Pons (tissue), 1 donor: ENCODE measurements around the gene NRG4.
"Not testable (repeated sequence)": the region's sequence is repeated elsewhere in the genome, so short reads cannot be mapped to it uniquely, and the experiment has no call there.

Source experiments
- DNase-seq: peaks from one replicate; pipeline ENCODE4 v3.0.0-alpha.2; 2016; ENCODE audit warnings: low spot score

The NRG4 gene

DNA sequence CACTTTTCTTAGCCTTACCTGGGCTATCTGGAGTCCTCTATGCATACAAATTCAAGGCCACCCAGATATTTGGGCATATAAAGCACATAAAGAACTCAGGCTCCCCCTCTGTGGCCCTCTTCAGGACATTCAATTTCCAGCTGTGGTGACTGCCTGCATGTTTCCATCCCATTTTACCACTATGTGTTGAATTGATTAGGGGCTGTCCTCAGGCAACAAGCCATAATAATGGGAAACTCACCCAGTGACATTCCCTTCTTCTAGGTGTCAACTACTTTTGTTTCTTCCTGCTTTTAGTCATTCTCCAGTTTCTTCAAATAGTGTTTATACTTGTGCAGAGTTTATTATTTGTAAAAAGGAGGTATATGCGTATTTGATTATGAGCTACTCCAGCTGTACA is 18.0 kb downstream of the NRG4 start:
- DNase-seq: no peak

DNA sequence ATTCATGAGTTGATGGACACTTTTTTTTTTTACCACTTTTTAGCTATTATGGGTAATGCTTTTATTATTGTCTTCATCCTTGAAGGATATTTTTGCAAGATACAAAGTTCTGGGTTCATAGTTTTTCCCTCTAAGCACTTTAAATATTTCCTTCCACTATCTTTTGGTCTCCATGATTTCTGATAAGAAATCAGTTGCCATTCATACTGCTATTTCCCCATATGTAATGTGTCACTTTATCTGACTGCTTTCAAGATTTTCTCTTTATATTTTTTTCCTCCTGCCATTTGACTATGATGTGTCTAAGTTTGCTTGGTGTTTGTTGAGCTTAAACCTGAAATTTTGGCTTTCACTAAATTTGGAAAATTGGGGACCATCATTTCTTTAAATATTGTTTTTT is 19.3 kb downstream of the NRG4 start:
- DNase-seq: no peak

- no peak for DNase-seq
These were observed 22.3 kb downstream of the NRG4 start for GRCh38 chr15:75989875-75990274.

GRCh38 chr15:75989045-75989444 is 23.2 kb downstream of the NRG4 start:
- no peak for DNase-seq

GRCh38 chr15:75985971-75986370 is 26.3 kb downstream of the NRG4 start:
- DNase-seq: no peak

DNA sequence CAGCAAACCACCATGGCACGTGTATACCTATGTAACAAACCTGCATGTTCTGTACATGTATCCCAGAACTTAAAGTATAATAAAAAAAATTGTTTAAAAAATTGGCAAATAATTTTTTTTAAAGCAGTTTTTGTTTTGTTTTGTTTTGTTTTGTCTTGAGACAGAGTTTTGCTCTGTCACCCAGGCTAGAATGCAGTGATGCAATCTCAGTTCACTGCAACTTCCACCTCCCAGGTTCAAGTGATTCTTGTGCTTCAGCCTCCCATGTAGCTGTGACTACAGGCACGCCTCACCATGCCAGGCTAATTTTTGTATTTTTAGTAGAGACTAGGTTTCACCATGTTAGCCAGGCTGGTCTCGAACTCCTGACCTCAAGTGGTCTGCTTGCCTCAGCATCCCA is 27.5 kb downstream of the NRG4 start:
- DNase-seq: not testable (repeated sequence)

DNA sequence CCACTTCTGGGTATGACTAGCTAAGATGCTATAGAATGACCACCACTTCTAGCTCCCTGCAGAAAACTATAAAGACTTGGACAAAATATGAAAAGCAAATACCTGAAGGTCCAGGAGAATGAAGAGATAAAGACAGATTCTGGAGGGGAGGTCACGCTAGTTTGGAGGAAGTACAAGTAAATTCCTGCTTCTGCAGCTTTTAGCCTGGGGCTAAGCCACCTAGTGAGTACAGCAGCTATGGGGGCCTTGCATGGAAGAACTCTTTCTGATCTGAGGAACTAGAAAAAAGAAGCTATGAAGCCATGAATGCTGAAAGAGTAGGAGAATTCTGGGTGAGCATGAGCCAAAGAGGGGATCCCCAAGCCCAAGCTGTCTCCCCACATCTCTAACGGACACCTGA is 29.8 kb downstream of the NRG4 start:
- DNase-seq: no peak

GRCh38 chr15:75981149-75981815 is 30.9 kb downstream of the NRG4 start:
- DNase-seq: no peak

DNA sequence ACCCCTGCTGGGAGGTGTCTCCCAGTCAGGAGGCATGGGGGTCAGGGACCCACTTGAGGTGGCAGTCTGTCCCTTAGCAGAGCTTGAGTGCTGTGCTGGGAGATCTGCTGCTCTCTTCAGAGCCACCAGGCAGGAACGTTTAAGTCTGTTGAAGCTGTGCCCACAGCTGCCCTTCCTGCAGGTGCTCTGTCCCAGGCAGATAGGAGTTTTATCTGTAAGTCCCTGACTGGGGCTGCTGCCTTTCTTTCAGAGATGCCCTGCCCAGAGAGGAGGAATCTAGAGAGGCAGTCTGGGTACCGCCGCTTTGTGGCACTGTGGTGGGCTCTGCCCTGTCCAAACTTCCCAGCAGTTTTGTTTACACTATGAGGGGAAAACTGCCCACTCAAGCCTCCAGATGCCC is 35.5 kb downstream of the NRG4 start:
- DNase-seq: not testable (repeated sequence)

DNA sequence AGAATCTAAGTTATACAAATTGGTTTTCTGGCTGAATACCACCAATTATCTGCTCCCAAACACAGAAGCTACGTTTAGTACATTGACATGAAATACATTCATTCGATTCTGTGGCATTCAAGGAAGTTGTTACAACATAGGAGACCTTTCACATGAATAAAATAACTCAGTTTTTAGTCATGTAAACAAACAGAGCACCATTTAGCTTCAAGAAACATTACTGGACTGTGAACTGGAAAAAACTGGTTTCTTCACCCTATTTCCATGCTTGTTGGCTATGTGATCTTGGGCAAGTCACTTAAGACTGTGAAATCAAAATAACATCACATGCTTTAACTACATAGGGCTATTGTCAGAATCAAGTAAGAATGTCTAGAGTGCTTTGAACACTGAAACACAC is 46.2 kb downstream of the NRG4 start:
- DNase-seq: no peak

GRCh38 chr15:75961331-75961730 is 50.9 kb downstream of the NRG4 start:
- no peak for DNase-seq

- DNase-seq: no peak
These were observed 56.5 kb downstream of the NRG4 start for GRCh38 chr15:75955720-75956119.

DNA sequence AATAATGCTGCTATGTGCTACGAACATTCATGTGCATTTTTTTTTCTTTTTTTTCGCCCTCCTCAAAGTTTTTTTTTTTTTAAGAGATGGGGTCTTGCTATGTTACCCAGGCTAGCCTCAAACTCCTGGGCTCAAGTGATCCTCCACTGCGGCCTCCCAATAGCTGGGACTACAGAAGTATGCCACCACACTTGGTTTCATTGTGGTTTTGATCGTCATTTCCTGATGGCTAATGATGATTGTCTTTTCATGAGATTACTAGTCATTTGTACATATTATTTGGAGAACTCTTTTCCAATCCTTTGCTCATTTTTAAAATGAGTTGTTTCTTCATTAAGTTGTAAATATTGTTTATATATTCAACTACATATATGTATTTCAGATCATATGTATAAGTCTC is 59.7 kb downstream of the NRG4 start:
- DNase-seq: no peak

DNA sequence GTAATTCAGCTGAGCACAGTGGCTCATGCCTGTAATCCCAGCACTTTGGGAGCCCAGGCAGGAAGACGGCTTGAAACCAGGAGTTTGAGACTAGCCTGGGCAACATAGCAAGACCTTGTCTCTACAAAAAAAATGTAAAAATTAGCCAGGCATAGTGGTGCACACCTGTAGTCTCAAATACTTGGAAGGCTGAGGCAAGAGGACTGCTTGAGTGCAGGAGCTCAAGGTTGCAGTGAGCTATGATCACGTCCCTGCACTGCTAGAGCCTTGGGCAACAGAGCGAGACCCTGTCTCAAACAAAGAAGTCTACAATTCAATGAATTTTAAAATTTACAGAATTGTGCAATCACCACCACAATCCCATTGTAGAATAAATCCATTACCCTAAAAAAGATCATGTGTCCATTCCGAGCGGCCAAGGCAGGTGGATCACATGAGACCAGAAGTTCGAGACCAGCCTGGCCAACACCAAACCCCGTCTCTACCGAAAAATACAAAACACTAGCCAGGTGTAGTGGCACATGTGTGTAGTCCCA is 63.4 kb downstream of the NRG4 start:
- DNase-seq: no peak

GRCh38 chr15:75947092-75947491 is 65.1 kb downstream of the NRG4 start:
- no peak for DNase-seq

DNA sequence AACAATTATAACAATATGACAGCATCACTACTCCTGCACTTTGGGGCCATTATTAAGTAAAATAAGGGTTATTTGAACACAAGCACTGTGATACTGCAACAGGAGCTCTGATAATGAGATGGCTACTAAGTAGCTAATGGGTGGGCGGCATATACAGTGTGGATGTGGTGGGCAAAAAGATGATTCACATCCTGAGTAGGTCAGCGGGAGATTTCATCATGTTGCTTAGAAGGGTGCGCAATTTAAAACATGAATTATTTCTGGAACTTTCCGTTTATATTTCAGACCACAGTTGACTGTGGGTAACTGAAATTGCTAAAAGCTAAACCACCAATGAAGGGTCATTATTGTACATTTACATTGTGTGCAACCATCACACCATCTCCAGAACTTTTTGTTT is 66.3 kb downstream of the NRG4 start:
- no peak for DNase-seq

- no peak for DNase-seq
These were observed 68.5 kb downstream of the NRG4 start for GRCh38 chr15:75943713-75944215.

DNA sequence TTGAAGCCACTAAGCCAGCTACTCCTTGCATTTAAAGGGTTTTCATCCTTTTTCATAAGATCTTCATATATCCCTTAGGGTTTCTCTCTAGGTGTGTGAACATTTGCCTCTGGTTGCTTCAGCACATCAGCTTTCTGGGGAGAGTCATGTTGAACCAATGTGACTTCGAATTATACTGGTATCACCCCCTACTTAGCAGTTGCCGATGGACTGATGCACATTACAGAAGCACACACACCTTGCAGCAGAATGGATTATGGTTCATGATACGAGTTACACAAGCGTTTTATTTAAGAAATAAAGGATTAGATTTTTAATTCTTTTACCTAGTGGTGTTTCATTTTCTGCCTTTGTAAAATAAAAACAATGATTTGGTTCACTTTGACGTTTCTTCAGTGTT is 69.0 kb downstream of the NRG4 start:
- DNase-seq: no peak

GRCh38 chr15:75942464-75942863 is 69.8 kb downstream of the NRG4 start:
- DNase-seq: no peak

DNA sequence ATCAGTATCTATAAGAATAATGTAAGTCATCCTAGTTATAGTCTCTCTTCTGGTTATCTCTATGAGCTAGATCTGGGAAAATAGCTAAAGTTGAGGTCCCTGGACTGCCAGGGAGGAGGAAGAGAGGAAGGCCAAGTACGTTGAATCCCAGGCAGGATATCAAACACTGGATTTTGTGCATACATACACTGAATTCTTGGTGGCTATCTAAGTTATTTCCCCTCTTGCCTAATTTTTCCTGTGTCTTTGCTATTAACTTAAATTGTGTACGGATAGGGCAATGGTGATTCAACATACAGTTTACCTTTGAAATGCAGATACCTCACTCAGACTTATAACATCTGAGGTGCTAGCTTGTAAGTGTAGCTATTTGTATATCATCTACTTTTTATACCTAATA is 81.4 kb downstream of the NRG4 start:
- DNase-seq: no peak

DNA sequence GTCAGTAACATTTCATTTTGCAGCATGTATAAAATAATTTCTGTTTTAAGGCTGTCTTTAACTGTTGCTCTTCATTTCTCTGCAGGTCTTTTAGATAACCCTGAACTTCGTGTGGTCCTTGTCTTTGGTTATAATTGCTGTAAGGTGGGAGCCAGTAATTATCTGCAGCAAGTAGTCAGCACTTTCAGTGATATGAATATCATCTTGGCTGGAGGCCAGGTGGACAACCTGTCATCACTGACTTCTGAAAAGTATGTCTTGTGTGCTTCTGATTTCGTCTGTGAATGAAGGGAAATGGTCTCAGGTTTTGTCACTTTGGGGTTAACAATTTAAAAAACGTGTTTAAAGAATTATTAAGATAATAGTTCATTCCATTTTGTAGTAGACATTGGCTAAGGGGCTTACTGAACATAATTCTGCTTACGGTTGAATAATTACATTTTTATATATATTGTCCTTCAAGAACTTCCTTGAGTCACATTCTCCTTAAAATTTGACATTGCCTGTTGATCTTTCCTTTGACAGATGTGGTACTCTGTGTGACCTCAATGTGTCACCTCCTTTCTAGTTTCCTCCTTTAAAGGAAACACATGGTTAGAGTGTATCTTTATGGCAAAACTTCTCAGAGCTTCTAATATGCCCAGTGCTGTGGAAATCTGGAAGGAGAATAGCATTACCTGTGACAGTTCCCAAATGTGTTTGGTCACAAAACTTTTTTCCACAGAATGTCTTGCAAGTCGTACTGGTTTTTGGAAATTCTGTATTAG is 82.2 kb downstream of the NRG4 start:
- no peak for DNase-seq

DNA sequence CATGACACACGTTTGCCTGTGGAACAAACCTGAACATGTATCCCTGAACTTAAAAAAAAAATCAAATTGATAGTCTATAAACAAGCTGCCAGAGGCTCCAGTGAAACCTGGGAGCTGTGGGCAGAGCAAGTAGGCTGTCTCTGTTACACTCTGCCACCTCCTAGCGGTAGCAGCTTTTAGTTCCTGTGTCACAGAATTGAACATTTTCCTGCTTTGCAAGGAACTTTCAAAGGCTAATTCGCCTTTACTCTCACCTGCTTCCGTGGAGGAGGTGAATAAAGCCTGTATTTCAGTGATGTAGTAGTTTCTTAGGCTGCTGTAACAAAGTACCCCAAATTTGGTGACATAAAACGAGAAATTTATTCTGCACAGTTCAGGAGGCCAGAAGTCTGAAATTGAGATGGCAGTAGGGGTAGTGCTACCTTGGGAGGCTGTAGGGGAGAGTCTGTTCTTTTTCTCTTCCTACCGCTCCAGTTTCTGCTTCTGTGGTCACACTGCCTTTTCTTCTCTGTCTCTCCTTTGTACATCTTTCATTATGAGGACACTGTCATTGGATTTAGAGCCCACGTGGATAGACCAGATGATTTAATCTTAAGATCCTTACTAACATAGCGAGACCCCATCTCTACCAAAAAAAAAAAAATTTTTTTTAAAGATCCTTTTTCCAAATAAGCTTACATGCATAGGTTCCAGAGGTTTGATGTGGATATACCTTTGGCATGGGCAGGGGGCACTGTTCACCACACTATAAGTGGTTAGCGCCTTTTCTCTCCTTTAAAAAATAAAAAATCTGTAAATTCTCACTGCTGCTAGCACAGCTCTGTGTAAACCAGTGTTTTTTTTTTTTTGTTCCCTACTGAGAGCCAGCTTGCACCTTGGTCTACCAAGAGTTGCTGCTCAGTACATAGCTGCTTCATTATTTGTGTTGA is 83.3 kb downstream of the NRG4 start:
- no peak for DNase-seq
